ENCODE measurements around the gene GOLGA6L7.
"Not testable (repeated sequence)": the region's sequence is repeated elsewhere in the genome, so short reads cannot be mapped to it uniquely, and the experiment has no call there.

Gene GOLGA6L7

GRCh38 chr15:28847247-28847646 is 1.2 kb downstream of the GOLGA6L7 start:
- DNase-seq (ENCODE audit: low read depth); H3K4me3 ChIP-seq (ENCODE audit: low read depth, low read length): not testable (repeated sequence)

DNA sequence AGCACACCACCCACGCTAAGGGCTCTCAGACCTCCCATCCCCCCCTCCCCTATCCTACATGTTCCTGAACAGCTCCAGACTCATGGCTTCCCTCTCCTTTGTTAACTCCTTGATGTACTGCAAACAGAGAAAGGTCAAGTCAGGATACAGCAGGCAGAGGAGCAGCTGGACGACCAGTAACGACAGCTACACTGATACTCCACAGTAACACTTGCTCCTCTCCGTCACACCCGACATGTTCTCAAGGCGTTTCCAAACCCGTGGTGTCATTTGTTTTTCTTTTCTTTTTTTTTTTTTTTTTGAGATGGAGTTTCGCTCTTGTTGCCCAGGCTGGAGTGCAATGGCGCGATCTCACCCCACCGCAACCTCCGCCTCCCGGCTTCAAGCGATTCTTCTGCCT is 4.3 kb downstream of the GOLGA6L7 start:
- not testable (repeated sequence) for DNase-seq (ENCODE audit: low read depth); H3K4me3 ChIP-seq (ENCODE audit: low read depth, low read length)

GRCh38 chr15:28843520-28843919 is 4.9 kb downstream of the GOLGA6L7 start:
- DNase-seq (ENCODE audit: low read depth), result not testable (repeated sequence)

GRCh38 chr15:28842210-28842609 is 6.2 kb downstream of the GOLGA6L7 start:
- not testable (repeated sequence) for H3K4me3 ChIP-seq (ENCODE audit: low read depth, low read length); DNase-seq (ENCODE audit: low read depth)

More at GRCh38 chr15:28843520-28843919, 4.9 kb downstream of the GOLGA6L7 start:
- not testable (repeated sequence) for H3K4me3 ChIP-seq (ENCODE audit: low read depth, low read length)

DNA sequence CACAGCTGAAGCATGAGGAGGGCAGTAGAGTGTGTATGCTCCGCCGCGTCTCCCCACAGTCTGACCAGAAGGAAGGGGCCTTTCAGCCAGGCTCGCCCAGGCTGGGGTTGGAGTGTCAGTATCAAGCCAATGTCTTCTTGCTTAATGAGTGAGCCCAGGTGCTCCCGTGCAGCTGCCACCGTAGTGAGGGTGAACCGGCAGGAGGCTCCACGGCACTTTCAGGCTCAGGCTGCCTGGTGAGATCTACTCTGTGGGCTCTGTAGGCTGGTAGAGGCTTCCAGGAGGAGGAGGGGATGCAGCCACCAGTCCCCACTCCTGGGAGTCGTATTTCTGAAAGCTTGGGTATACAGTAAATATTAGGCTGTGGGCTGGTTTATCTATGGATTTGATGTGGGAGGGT is 8.2 kb downstream of the GOLGA6L7 start:
- H3K4me3 ChIP-seq (ENCODE audit: low read depth, low read length), result not testable (repeated sequence)

DNA sequence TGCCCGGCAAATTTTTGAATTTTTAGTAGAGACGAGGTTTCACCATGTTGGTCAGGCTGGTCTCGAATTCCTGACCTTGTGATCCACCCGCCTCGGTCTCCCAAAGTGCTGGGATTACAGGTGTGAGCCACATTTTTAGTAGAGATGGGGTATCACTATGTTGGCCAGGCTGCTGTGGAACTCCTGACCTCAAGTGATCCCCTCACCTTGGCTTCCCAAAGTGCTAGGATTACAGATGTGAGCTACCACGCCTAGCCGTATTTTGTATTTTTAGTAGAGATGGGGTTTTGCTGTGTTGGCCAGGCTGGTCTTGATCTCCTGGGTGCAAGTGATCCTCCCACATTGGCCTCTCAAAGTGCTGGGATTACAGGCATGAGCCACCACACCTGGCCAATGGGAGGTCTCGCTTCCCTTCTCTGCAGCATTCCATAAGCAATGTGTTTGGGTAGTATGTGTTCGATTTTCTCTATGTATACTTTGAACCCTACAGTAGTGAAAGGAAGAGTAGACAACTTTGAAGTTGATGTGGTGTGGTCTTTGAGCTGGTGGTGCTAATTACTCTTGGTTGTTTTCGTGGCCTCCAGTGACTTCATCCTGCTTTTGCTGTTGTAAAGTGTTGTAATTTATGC is 13.4 kb downstream of the GOLGA6L7 start:
- DNase-seq (ENCODE audit: low read depth); H3K4me3 ChIP-seq (ENCODE audit: low read depth, low read length): not testable (repeated sequence)

More for the DNA sequence above, 8.2 kb downstream of the GOLGA6L7 start:
- DNase-seq (ENCODE audit: low read depth), result not testable (repeated sequence)

GRCh38 chr15:28831897-28832587 is 16.4 kb downstream of the GOLGA6L7 start:
- peak; percentile 92 for DNase-seq (ENCODE audit: low read depth)
- H3K4me3 ChIP-seq (ENCODE audit: low read depth, low read length), result peak overlapping the region; percentile 58

DNA sequence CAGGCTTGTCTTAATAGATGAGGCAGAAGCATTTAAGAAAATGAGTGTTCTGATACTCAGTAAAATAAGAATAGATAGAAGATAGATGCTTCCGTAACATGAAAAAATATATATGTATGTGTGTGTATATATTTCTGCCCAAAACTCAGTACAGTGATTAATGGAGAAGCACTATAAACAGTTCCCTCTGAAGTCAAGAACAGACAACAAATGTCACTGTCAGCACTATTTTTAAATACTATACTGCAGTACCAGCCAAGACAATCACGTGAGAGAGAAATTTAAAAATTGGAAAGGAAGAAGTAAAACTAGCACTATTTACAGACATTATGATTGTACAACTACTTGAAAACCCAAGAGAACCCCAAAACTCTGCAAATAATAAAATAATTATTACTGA is 27.0 kb downstream of the GOLGA6L7 start:
- H3K4me3 ChIP-seq (ENCODE audit: low read depth, low read length); DNase-seq (ENCODE audit: low read depth): not testable (repeated sequence)

DNA sequence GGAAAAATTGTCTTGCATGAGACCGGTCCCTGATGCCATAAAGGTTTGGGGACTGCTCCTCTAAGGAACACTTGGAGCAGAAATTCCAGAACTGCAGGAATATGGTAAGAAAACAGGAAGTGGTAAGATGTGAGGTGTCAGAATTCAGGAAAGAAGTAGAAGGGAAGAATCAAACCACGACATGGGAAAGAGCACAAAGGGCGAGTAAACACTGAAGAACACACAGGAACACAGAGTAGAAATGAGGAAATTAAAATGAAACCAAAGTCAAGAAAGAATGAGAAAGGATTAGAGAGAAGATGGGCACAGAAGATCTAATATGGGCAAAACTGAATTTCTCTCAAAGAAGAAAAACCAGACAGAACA is 28.5 kb downstream of the GOLGA6L7 start:
- H3K4me3 ChIP-seq (ENCODE audit: low read depth, low read length); DNase-seq (ENCODE audit: low read depth): not testable (repeated sequence)

- H3K4me3 ChIP-seq (ENCODE audit: low read depth, low read length), result not testable (repeated sequence)
- peak; percentile 37 for DNase-seq (ENCODE audit: low read depth)
These were observed 29.2 kb downstream of the GOLGA6L7 start for GRCh38 chr15:28819019-28819929.

DNA sequence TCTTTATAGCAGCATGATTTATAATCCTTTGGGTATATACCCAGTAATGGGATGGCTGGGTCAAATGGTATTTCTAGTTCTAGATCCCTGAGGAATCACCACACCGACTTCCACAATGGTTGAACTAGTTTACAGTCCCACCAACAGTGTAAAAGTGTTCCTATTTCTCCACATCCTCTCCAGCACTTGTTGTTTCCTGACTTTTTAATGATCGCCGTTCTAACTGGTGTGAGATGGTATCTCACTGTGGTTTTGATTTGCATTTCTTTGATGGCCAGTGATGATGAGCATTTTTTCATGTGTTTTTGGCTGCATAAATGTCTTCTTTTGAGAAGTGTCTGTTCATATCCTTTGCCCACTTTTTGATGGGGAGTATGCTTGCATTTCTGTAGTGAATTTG is 30.3 kb downstream of the GOLGA6L7 start:
- not testable (repeated sequence) for DNase-seq (ENCODE audit: low read depth); H3K4me3 ChIP-seq (ENCODE audit: low read depth, low read length)

- H3K4me3 ChIP-seq (ENCODE audit: low read depth, low read length); DNase-seq (ENCODE audit: low read depth): not testable (repeated sequence)
These were observed 34.4 kb downstream of the GOLGA6L7 start for GRCh38 chr15:28814059-28814458.

GRCh38 chr15:28813392-28813791 is 35.1 kb downstream of the GOLGA6L7 start:
- H3K4me3 ChIP-seq (ENCODE audit: low read depth, low read length); DNase-seq (ENCODE audit: low read depth): not testable (repeated sequence)

- H3K4me3 ChIP-seq (ENCODE audit: low read depth, low read length); DNase-seq (ENCODE audit: low read depth): not testable (repeated sequence)
These were observed 36.4 kb downstream of the GOLGA6L7 start for GRCh38 chr15:28811852-28812550.

GRCh38 chr15:28810444-28810843 is 38.0 kb downstream of the GOLGA6L7 start:
- not testable (repeated sequence) for H3K4me3 ChIP-seq (ENCODE audit: low read depth, low read length); DNase-seq (ENCODE audit: low read depth)

- not testable (repeated sequence) for DNase-seq (ENCODE audit: low read depth); H3K4me3 ChIP-seq (ENCODE audit: low read depth, low read length)
These were observed 40.3 kb downstream of the GOLGA6L7 start for GRCh38 chr15:28808136-28808535.

GRCh38 chr15:28800366-28800765 is 48.1 kb downstream of the GOLGA6L7 start:
- H3K4me3 ChIP-seq (ENCODE audit: low read depth, low read length); DNase-seq (ENCODE audit: low read depth): not testable (repeated sequence)

- not testable (repeated sequence) for DNase-seq (ENCODE audit: low read depth)
These were observed 50.2 kb downstream of the GOLGA6L7 start for GRCh38 chr15:28798234-28798633.

GRCh38 chr15:28794231-28794630 is 54.2 kb downstream of the GOLGA6L7 start:
- H3K4me3 ChIP-seq (ENCODE audit: low read depth, low read length), result not testable (repeated sequence)
- DNase-seq (ENCODE audit: low read depth), result peak; percentile 5

More at GRCh38 chr15:28798234-28798633, 50.2 kb downstream of the GOLGA6L7 start:
- not testable (repeated sequence) for H3K4me3 ChIP-seq (ENCODE audit: low read depth, low read length)
